SU-DHL-6 (cell line): ENCODE data around the gene PCK2.

Source experiments
- H2AFZ ChIP-seq: fragments of 200-600 bp; sonication (generic); 2 replicates; pipeline ENCODE4 v1.6.1; 2014; ENCODE audit warnings: low read depth, mild to moderate bottlenecking, moderate library complexity, mixed read lengths, antibody characterized with exemption, low read length; ENCODE audit not compliant: severe bottlenecking
- H3F3A ChIP-seq: fragments of 200-600 bp; shearing (Covaris generic); 2 replicates; pipeline ENCODE4 v1.6.0; 2016; ENCODE audit warnings: antibody characterized with exemption, mild to moderate bottlenecking; ENCODE audit not compliant: insufficient read depth
- H3K27ac ChIP-seq: fragments of 200-600 bp; sonication (generic); 2 replicates; pipeline ENCODE4 v1.5.1; 2016; ENCODE audit warnings: low read depth, mild to moderate bottlenecking, low read length, moderate library complexity, mixed read lengths
- H3K27me3 ChIP-seq: fragments of 200-600 bp; sonication (generic), shearing (Covaris generic); 2 replicates; pipeline ENCODE4 v1.6.0; 2014; ENCODE audit warnings: mild to moderate bottlenecking, low read length
- H3K36me3 ChIP-seq: fragments of 200-600 bp; sonication (generic); 2 replicates; pipeline ENCODE4 v1.6.1; 2014; ENCODE audit warnings: mild to moderate bottlenecking, low read length, mixed read lengths
- H3K4me2 ChIP-seq: fragments of 300-600, 200-600 bp; shearing (Covaris generic), sonication (generic); 2 replicates; pipeline ENCODE4 v1.6.0; 2014; ENCODE audit warnings: low read length, low read depth, mild to moderate bottlenecking; ENCODE audit not compliant: poor library complexity, severe bottlenecking
- H3K4me3 ChIP-seq: fragments of 200-600 bp; sonication (generic); 2 replicates; pipeline ENCODE4 v1.5.1; 2014; ENCODE audit warnings: antibody characterized with exemption, low read length, mild to moderate bottlenecking, mixed read lengths; ENCODE audit not compliant: insufficient read depth, poor library complexity, severe bottlenecking
- H3K79me2 ChIP-seq: fragments of 200-600 bp; sonication (generic); 2 replicates; pipeline ENCODE4 v1.6.1; 2014; ENCODE audit warnings: mild to moderate bottlenecking, low read length, moderate library complexity; ENCODE audit not compliant: insufficient read depth
- H3K9ac ChIP-seq: fragments of 200-600 bp; sonication (generic); 2 replicates; pipeline ENCODE4 v1.7.0; 2014; ENCODE audit warnings: mild to moderate bottlenecking, low read length
- H3K9me2 ChIP-seq: fragments of 200-600 bp; sonication (generic); replicated peaks from 2 replicates; pipeline ENCODE4 v1.6.1; 2014; ENCODE audit warnings: low read length; ENCODE audit not compliant: insufficient read depth
- H3K9me3 ChIP-seq: fragments of 200-600 bp; sonication (generic); 2 replicates; pipeline ENCODE4 v1.6.1; 2014; ENCODE audit warnings: low read length, mixed read lengths; ENCODE audit not compliant: insufficient read depth
- H4K20me1 ChIP-seq: fragments of 200-600 bp; sonication (generic); 2 replicates; pipeline ENCODE4 v1.6.1; 2014; ENCODE audit warnings: low read depth, mild to moderate bottlenecking, antibody characterized with exemption, low read length, moderate library complexity, mixed read lengths
- CTCF ChIP-seq: fragments of 200-600 bp; sonication (generic); IDR thresholded peaks from one replicate; pipeline ENCODE4 v1.5.1; 2017; ENCODE audit warnings: antibody characterized with exemption, mild to moderate bottlenecking, low read length, moderate library complexity; ENCODE audit not compliant: insufficient read depth, poor library complexity, severe bottlenecking
- EZH2phosphoT487 ChIP-seq: fragments of 200-600 bp; sonication (generic), shearing (Covaris generic); conservative IDR thresholded peaks from 2 replicates; pipeline ENCODE4 v1.6.1; 2018; ENCODE audit warnings: mild to moderate bottlenecking, antibody characterized with exemption, low read length, moderate library complexity, mixed read lengths

Gene PCK2

DNA sequence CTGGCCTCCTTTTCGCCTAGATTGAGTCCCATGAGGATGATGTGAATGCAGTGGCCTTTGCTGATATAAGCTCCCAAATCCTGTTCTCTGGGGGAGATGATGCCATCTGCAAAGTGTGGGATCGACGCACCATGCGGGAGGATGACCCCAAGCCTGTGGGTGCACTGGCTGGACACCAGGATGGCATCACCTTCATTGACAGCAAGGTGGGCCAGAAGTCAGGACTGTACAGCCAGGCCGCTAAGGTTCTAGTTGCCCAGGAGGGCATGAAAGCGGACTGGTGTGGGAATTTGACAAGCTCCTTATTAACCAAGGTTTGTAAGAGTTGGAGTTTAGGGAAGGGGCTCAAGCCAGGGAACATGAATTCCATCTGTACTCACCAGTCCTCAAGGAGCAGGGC is 25.6 kb downstream of the PCK2 start:
- Histone ChIP-seq H4K20me1 (no peaks in the 10 kb centered on the region), H3K36me3 (no peaks in the 10 kb centered on the region), H3K79me2 (peaks cover 16% of the 10 kb centered on the region), H3K4me2 (no peak overlapping the region), H3K9me2 (no peaks in the 10 kb centered on the region), H3K27me3 (no peaks in the 10 kb centered on the region), H3F3A (no peaks in the 10 kb centered on the region), H3K9me3 (no peaks in the 10 kb centered on the region), H3K9ac (no peak overlapping the region), H2AFZ (no peak overlapping the region), H3K4me3 (no peak overlapping the region), H3K27ac (no peak overlapping the region)
- TF ChIP-seq CTCF, result no peak
- TF ChIP-seq EZH2phosphoT487, result no peak

- Histone ChIP-seq H3K27ac (no peak overlapping the region), H3K9me2 (no peaks in the 10 kb centered on the region), H3K27me3 (no peaks in the 10 kb centered on the region), H3K79me2 (peaks cover 6% of the 10 kb centered on the region), H2AFZ (no peak overlapping the region), H4K20me1 (no peaks in the 10 kb centered on the region), H3K9me3 (no peaks in the 10 kb centered on the region), H3K4me3 (no peak overlapping the region), H3K4me2 (no peak overlapping the region), H3K36me3 (no peaks in the 10 kb centered on the region), H3F3A (no peaks in the 10 kb centered on the region), H3K9ac (no peak overlapping the region)
- TF ChIP-seq CTCF (no peak), EZH2phosphoT487 (no peak)
Measured at GRCh38 chr14:24121210-24121609, 27.1 kb downstream of the PCK2 start.

DNA sequence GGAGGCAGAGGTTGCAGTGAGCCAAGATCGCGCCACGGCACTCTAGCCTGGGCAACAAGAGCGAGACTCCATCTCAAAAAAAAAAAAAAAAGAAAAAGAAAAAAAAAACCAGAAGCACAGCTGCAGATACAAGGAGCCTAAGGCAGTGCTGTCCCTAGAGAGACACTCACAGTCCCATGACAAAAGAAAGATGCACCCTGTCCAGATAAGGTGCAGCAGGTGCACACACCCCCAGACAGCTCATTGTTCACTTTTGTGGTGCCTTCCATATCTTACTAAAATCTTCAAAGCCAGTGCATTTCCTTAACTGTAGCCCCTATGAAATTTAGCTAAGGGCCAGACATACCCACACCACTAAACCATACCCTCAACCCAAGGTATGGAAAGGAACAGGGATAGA is 28.3 kb downstream of the PCK2 start:
- H3K9ac ChIP-seq, result no peak overlapping the region
- no peak overlapping the region for H3K4me3 ChIP-seq
- no peak overlapping the region for H3K4me2 ChIP-seq
- no peaks in the 10 kb centered on the region for H3K79me2 ChIP-seq
- H2AFZ ChIP-seq, result no peak overlapping the region
- no peaks in the 10 kb centered on the region for H3K36me3 ChIP-seq
- H3K27ac ChIP-seq, result no peak overlapping the region
- TF ChIP-seq CTCF (no peak), EZH2phosphoT487 (no peak)
- H4K20me1 ChIP-seq, result no peaks in the 10 kb centered on the region
- no peaks in the 10 kb centered on the region for H3F3A ChIP-seq
- H3K9me2 ChIP-seq, result no peaks in the 10 kb centered on the region
- no peaks in the 10 kb centered on the region for H3K27me3 ChIP-seq
- no peaks in the 10 kb centered on the region for H3K9me3 ChIP-seq

DNA sequence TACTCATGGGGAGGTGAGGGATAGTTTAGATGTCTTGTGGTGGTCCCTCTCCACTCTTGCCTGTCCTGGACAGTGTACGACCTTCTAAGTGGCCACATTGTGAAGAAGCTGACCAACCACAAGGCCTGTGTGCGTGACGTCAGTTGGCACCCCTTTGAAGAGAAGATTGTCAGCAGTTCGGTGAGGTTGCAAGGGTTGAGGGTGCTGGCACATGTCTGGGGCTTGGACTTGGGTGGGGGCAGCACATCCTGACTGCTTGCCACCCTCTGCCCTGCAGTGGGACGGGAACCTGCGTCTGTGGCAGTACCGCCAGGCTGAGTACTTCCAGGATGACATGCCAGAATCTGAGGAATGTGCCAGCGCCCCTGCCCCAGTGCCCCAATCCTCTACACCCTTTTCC is 28.8 kb downstream of the PCK2 start:
- Histone ChIP-seq H3K9ac (no peak overlapping the region), H3K79me2 (no peaks in the 10 kb centered on the region), H3K9me3 (no peaks in the 10 kb centered on the region), H3K4me3 (no peak overlapping the region), H3K36me3 (no peaks in the 10 kb centered on the region), H4K20me1 (no peaks in the 10 kb centered on the region), H3K27me3 (no peaks in the 10 kb centered on the region), H2AFZ (no peak overlapping the region), H3F3A (no peaks in the 10 kb centered on the region), H3K27ac (no peak overlapping the region), H3K4me2 (no peak overlapping the region), H3K9me2 (no peaks in the 10 kb centered on the region)
- TF ChIP-seq EZH2phosphoT487 (no peak), CTCF (no peak)
